ENCODE data around the gene OR6V1. TPM values are rescaled to one million over a fixed set of nuclear protein-coding genes. Genes with fewer than 3 reads are reported as not detected.
A peak's percentile ranks its signal among the peaks of the same experiment; 100 is the strongest.

Gene OR6V1
- total RNA-seq, 1 experiment from 2014 or later: not detected

- Histone ChIP-seq H3K27me3 (replicated peaks; ENCODE audit: insufficient read depth, low read depth, low read length, poor library complexity) (no peaks in the 10 kb centered on the region), H3K4me3 (ENCODE audit: low read depth, low read length, poor library complexity, severe bottlenecking) (no peak overlapping the region), H3K27ac (ENCODE audit: low read depth, low read length, poor library complexity, severe bottlenecking) (no peak overlapping the region), H3K36me3 (ENCODE audit: insufficient read depth, low read length, poor library complexity, severe bottlenecking) (no peaks in the 10 kb centered on the region), H3K9me3 (ENCODE audit: low read depth, low read length, poor library complexity, severe bottlenecking) (no peaks in the 10 kb centered on the region), H3K4me1 (ENCODE audit: insufficient read depth, low read length, poor library complexity, severe bottlenecking) (peaks cover 7% of the 10 kb centered on the region)
- ChIA-PET CTCF (no interaction called here), POLR2A (ENCODE audit: low non-redundant PET) (no interaction called here)
- TF ChIP-seq EZH2 (IDR thresholded peaks at IDR 0.05; ENCODE audit: borderline replicate concordance, low read depth, low read length, poor library complexity, severe bottlenecking): no peak
- no peak for TF ChIP-seq CTCF (conservative IDR thresholded peaks at IDR 0.05; ENCODE audit: low read depth, low read length)
- no TSS peak for BruUV-seq (replicated peaks)
- intact Hi-C loops (cut with micrococcal nuclease; ENCODE audit: unreplicated experiment): no loop called here
- DNase-seq (ENCODE audit: low spot score): peak; percentile 18
Measured at GRCh38 chr7:143050931-143051330, 1.2 kb upstream of the OR6V1 start.

- BruUV-seq (replicated peaks): no TSS peak
- POLR2A ChIA-PET (ENCODE audit: low non-redundant PET): no interaction called here
Measured at GRCh38 chr7:143054621-143055020, 2.5 kb downstream of the OR6V1 start.

GRCh38 chr7:143055754-143056153 lies 3.6 kb downstream of the OR6V1 start:
- BruUV-seq (replicated peaks): no TSS peak
- intact Hi-C loops (cut with micrococcal nuclease; ENCODE audit: unreplicated experiment): no loop called here
- POLR2A ChIA-PET (ENCODE audit: low non-redundant PET): no interaction called here
- H3K27me3 ChIP-seq (replicated peaks; ENCODE audit: insufficient read depth, low read depth, low read length, poor library complexity): no peaks in the 10 kb centered on the region
- H3K9me3 ChIP-seq (ENCODE audit: low read depth, low read length, poor library complexity, severe bottlenecking): no peaks in the 10 kb centered on the region
- no peak overlapping the region for H3K4me3 ChIP-seq (ENCODE audit: low read depth, low read length, poor library complexity, severe bottlenecking)
- H3K36me3 ChIP-seq (ENCODE audit: insufficient read depth, low read length, poor library complexity, severe bottlenecking): no peaks in the 10 kb centered on the region
- DNase-seq (ENCODE audit: low spot score): no peak
- TF ChIP-seq EZH2 (IDR thresholded peaks at IDR 0.05; ENCODE audit: borderline replicate concordance, low read depth, low read length, poor library complexity, severe bottlenecking) (no peak), CTCF (conservative IDR thresholded peaks at IDR 0.05; ENCODE audit: low read depth, low read length) (no peak)
- H3K4me1 ChIP-seq (ENCODE audit: insufficient read depth, low read length, poor library complexity, severe bottlenecking): no peaks in the 10 kb centered on the region
- CTCF ChIA-PET: no interaction called here
- no peak overlapping the region for H3K27ac ChIP-seq (ENCODE audit: low read depth, low read length, poor library complexity, severe bottlenecking)

More at GRCh38 chr7:143054621-143055020, 2.5 kb downstream of the OR6V1 start:
- no peaks in the 10 kb centered on the region for H3K9me3 ChIP-seq (ENCODE audit: low read depth, low read length, poor library complexity, severe bottlenecking)
- H3K27ac ChIP-seq (ENCODE audit: low read depth, low read length, poor library complexity, severe bottlenecking): no peak overlapping the region
- H3K4me1 ChIP-seq (ENCODE audit: insufficient read depth, low read length, poor library complexity, severe bottlenecking): peaks cover 3% of the 10 kb centered on the region
- CTCF ChIA-PET: no interaction called here
- intact Hi-C loops (cut with micrococcal nuclease; ENCODE audit: unreplicated experiment): no loop called here
- DNase-seq (ENCODE audit: low spot score): no peak
- H3K4me3 ChIP-seq (ENCODE audit: low read depth, low read length, poor library complexity, severe bottlenecking): no peak overlapping the region
- H3K27me3 ChIP-seq (replicated peaks; ENCODE audit: insufficient read depth, low read depth, low read length, poor library complexity): no peaks in the 10 kb centered on the region
- TF ChIP-seq EZH2 (IDR thresholded peaks at IDR 0.05; ENCODE audit: borderline replicate concordance, low read depth, low read length, poor library complexity, severe bottlenecking) (no peak), CTCF (conservative IDR thresholded peaks at IDR 0.05; ENCODE audit: low read depth, low read length) (no peak)
- H3K36me3 ChIP-seq (ENCODE audit: insufficient read depth, low read length, poor library complexity, severe bottlenecking): no peaks in the 10 kb centered on the region

Measured in A673 (cell line).